GM18868 (cell line): ENCODE results near the gene SLC28A3.

Experiments
- ATAC-seq: cut with Tn5 transposase; IDR thresholded peaks from one replicate; pipeline ENCODE4 v1.9.1; 2021; ENCODE audit warnings: mild to moderate bottlenecking, moderate library complexity; ENCODE audit not compliant: unreplicated experiment

Gene SLC28A3

GRCh38 chr9:84339962-84340361, 596 bp downstream of the SLC28A3 start:
- ATAC-seq = no peak

- no peak for ATAC-seq
These were observed 1.1 kb downstream of the SLC28A3 start for GRCh38 chr9:84339503-84339902.

GRCh38 chr9:84338792-84339191, 1.8 kb downstream of the SLC28A3 start:
- ATAC-seq = no peak

- ATAC-seq = no peak
These were observed 3.3 kb downstream of the SLC28A3 start for GRCh38 chr9:84337252-84337651.

GRCh38 chr9:84331119-84331809, 9.3 kb downstream of the SLC28A3 start:
- ATAC-seq = no peak

- ATAC-seq = no peak
These were observed 10.3 kb downstream of the SLC28A3 start for GRCh38 chr9:84330246-84330645.

GRCh38 chr9:84327184-84327583, 13.4 kb downstream of the SLC28A3 start:
- ATAC-seq = no peak

GRCh38 chr9:84325347-84325973, 15.1 kb downstream of the SLC28A3 start:
- no peak for ATAC-seq

- no peak for ATAC-seq
These were observed 15.7 kb downstream of the SLC28A3 start for GRCh38 chr9:84324811-84325210.

- ATAC-seq = no peak
These were observed 16.7 kb downstream of the SLC28A3 start for GRCh38 chr9:84323858-84324257.

- ATAC-seq = no peak
These were observed 17.7 kb downstream of the SLC28A3 start for GRCh38 chr9:84322828-84323227.

GRCh38 chr9:84320231-84320630, 20.3 kb downstream of the SLC28A3 start:
- no peak for ATAC-seq

- ATAC-seq = no peak
These were observed 20.9 kb downstream of the SLC28A3 start for GRCh38 chr9:84319632-84320031.

- no peak for ATAC-seq
These were observed 21.6 kb downstream of the SLC28A3 start for GRCh38 chr9:84318981-84319380.

- ATAC-seq = peak; percentile 46
These were observed 23.0 kb downstream of the SLC28A3 start for GRCh38 chr9:84317563-84317962.

GRCh38 chr9:84315278-84315877, 25.2 kb downstream of the SLC28A3 start:
- peak; percentile 68 for ATAC-seq

GRCh38 chr9:84314306-84314705, 26.3 kb downstream of the SLC28A3 start:
- ATAC-seq = no peak

GRCh38 chr9:84310883-84311282, 29.7 kb downstream of the SLC28A3 start:
- no peak for ATAC-seq

- no peak for ATAC-seq
These were observed 34.9 kb downstream of the SLC28A3 start for GRCh38 chr9:84305497-84306131.

- ATAC-seq = no peak
These were observed 36.4 kb downstream of the SLC28A3 start for GRCh38 chr9:84304166-84304565.

- no peak for ATAC-seq
These were observed 37.5 kb downstream of the SLC28A3 start for GRCh38 chr9:84303061-84303460.

GRCh38 chr9:84301851-84302250, 38.7 kb downstream of the SLC28A3 start:
- no peak for ATAC-seq
